SJSA1 (cell line): ENCODE measurements around the gene IQSEC1. TPM values are rescaled to one million over a fixed set of nuclear protein-coding genes. Genes with fewer than 3 reads are reported as not detected.

ENCODE experiments used
- DNase-seq, 2 experiments: peaks; one replicate each; pipeline ENCODE4 v3.0.0-alpha.2; 2015 to 2020; ENCODE audit warnings: low spot score in 2 of 2, low read depth in 1 of 2
- H3K27ac ChIP-seq: fragments of 250-450 bp; sonication (Bioruptor Pico); 2 replicates; pipeline ENCODE4 v1.5.1; 2020; ENCODE audit warnings: mild to moderate bottlenecking, moderate library complexity
- H3K27me3 ChIP-seq: fragments of 250-450 bp; sonication (Bioruptor Pico); replicated peaks from 2 replicates; pipeline ENCODE4 v1.5.1; 2020; ENCODE audit warnings: mild to moderate bottlenecking, moderate library complexity
- H3K36me3 ChIP-seq: fragments of 250-450 bp; sonication (Bioruptor Pico); 2 replicates; pipeline ENCODE4 v1.5.1; 2020; ENCODE audit warnings: mild to moderate bottlenecking
- H3K4me1 ChIP-seq: fragments of 250-450 bp; sonication (Bioruptor Pico); replicated peaks from 2 replicates; pipeline ENCODE4 v1.6.1; 2021; ENCODE audit warnings: mild to moderate bottlenecking
- H3K4me3 ChIP-seq: fragments of 250-450 bp; sonication (Bioruptor Pico); 2 replicates; pipeline ENCODE4 v1.5.1; 2020; ENCODE audit warnings: mild to moderate bottlenecking
- H3K9me3 ChIP-seq: fragments of 250-450 bp; sonication (Bioruptor Pico); replicated peaks from 2 replicates; pipeline ENCODE4 v1.5.1; 2020; ENCODE audit warnings: mild to moderate bottlenecking
- total RNA-seq: library from RNA; depleted of rRNA; stranded (reverse); fragments of >200 nt; shearing (Covaris generic); gene quantifications from 2 replicates; pipeline ENCODE4 v1.2.3, GENCODE V29; 2014

Gene IQSEC1
- total RNA-seq, 1 experiment from 2014 or later = 6.5 TPM

- Histone ChIP-seq H3K36me3 (no peaks in the 10 kb centered on the region), H3K9me3 (no peaks in the 10 kb centered on the region), H3K27me3 (no peaks in the 10 kb centered on the region), H3K4me1 (no peaks in the 10 kb centered on the region), H3K27ac (no peak overlapping the region), H3K4me3 (no peak overlapping the region)
- DNase-seq = no peak
Measured at GRCh38 chr3:13112521-13113345, 39.5 kb upstream of the IQSEC1 start.

- no peak overlapping the region for H3K4me3 ChIP-seq
- H3K27me3 ChIP-seq = no peaks in the 10 kb centered on the region
- DNase-seq = no peak
- H3K9me3 ChIP-seq = no peaks in the 10 kb centered on the region
- H3K4me1 ChIP-seq = no peaks in the 10 kb centered on the region
- no peak overlapping the region for H3K27ac ChIP-seq
- no peaks in the 10 kb centered on the region for H3K36me3 ChIP-seq
Measured at GRCh38 chr3:13111873-13112520, 38.8 kb upstream of the IQSEC1 start.

GRCh38 chr3:13111173-13111872 is 38.1 kb upstream of the IQSEC1 start:
- H3K36me3 ChIP-seq = no peaks in the 10 kb centered on the region
- H3K4me1 ChIP-seq = no peaks in the 10 kb centered on the region
- no peak overlapping the region for H3K27ac ChIP-seq
- no peaks in the 10 kb centered on the region for H3K27me3 ChIP-seq
- no peak overlapping the region for H3K4me3 ChIP-seq
- no peaks in the 10 kb centered on the region for H3K9me3 ChIP-seq
- no peak for DNase-seq

- DNase-seq = no peak
- Histone ChIP-seq H3K4me1 (no peaks in the 10 kb centered on the region), H3K27me3 (no peaks in the 10 kb centered on the region), H3K4me3 (no peak overlapping the region), H3K9me3 (no peaks in the 10 kb centered on the region), H3K27ac (no peak overlapping the region), H3K36me3 (no peaks in the 10 kb centered on the region)
Measured at GRCh38 chr3:13110678-13111116, 37.5 kb upstream of the IQSEC1 start.

- Histone ChIP-seq H3K4me1 (no peaks in the 10 kb centered on the region), H3K4me3 (no peak overlapping the region), H3K36me3 (no peaks in the 10 kb centered on the region), H3K9me3 (no peaks in the 10 kb centered on the region), H3K27ac (no peak overlapping the region), H3K27me3 (no peaks in the 10 kb centered on the region)
- no peak for DNase-seq
Measured at GRCh38 chr3:13109516-13109915, 36.3 kb upstream of the IQSEC1 start.

GRCh38 chr3:13108861-13109260 is 35.6 kb upstream of the IQSEC1 start:
- Histone ChIP-seq H3K27ac (no peak overlapping the region), H3K4me1 (no peaks in the 10 kb centered on the region), H3K27me3 (no peaks in the 10 kb centered on the region), H3K36me3 (no peaks in the 10 kb centered on the region), H3K9me3 (no peaks in the 10 kb centered on the region), H3K4me3 (no peak overlapping the region)
- DNase-seq = no peak

- H3K36me3 ChIP-seq = no peaks in the 10 kb centered on the region
- DNase-seq = no peak
- no peak overlapping the region for H3K4me3 ChIP-seq
- H3K4me1 ChIP-seq = no peaks in the 10 kb centered on the region
- H3K27ac ChIP-seq = no peak overlapping the region
- no peaks in the 10 kb centered on the region for H3K9me3 ChIP-seq
- no peaks in the 10 kb centered on the region for H3K27me3 ChIP-seq
Measured at GRCh38 chr3:13107661-13108060, 34.4 kb upstream of the IQSEC1 start.

- no peak for DNase-seq
- Histone ChIP-seq H3K4me3 (no peak overlapping the region), H3K36me3 (no peaks in the 10 kb centered on the region), H3K9me3 (no peaks in the 10 kb centered on the region), H3K27ac (no peak overlapping the region), H3K4me1 (no peaks in the 10 kb centered on the region), H3K27me3 (no peaks in the 10 kb centered on the region)
Measured at GRCh38 chr3:13106308-13107001, 33.2 kb upstream of the IQSEC1 start.

GRCh38 chr3:13105896-13106250 is 32.6 kb upstream of the IQSEC1 start:
- no peak overlapping the region for H3K27ac ChIP-seq
- H3K9me3 ChIP-seq = no peaks in the 10 kb centered on the region
- no peak overlapping the region for H3K4me3 ChIP-seq
- H3K27me3 ChIP-seq = no peaks in the 10 kb centered on the region
- no peak for DNase-seq
- H3K4me1 ChIP-seq = no peaks in the 10 kb centered on the region
- H3K36me3 ChIP-seq = no peaks in the 10 kb centered on the region

GRCh38 chr3:13105181-13105895 is 32.1 kb upstream of the IQSEC1 start:
- DNase-seq = no peak

GRCh38 chr3:13104511-13104910 is 31.3 kb upstream of the IQSEC1 start:
- H3K4me1 ChIP-seq = no peaks in the 10 kb centered on the region
- no peaks in the 10 kb centered on the region for H3K9me3 ChIP-seq
- H3K4me3 ChIP-seq = no peak overlapping the region
- no peak for DNase-seq
- no peak overlapping the region for H3K27ac ChIP-seq
- H3K36me3 ChIP-seq = no peaks in the 10 kb centered on the region
- no peaks in the 10 kb centered on the region for H3K27me3 ChIP-seq

More at GRCh38 chr3:13105181-13105895, 32.1 kb upstream of the IQSEC1 start:
- Histone ChIP-seq H3K27ac (no peak overlapping the region), H3K27me3 (no peaks in the 10 kb centered on the region), H3K9me3 (no peaks in the 10 kb centered on the region), H3K36me3 (no peaks in the 10 kb centered on the region), H3K4me1 (no peaks in the 10 kb centered on the region), H3K4me3 (no peak overlapping the region)

- no peak for DNase-seq
- H3K27me3 ChIP-seq = no peaks in the 10 kb centered on the region
- no peaks in the 10 kb centered on the region for H3K9me3 ChIP-seq
- H3K36me3 ChIP-seq = no peaks in the 10 kb centered on the region
- H3K4me3 ChIP-seq = no peak overlapping the region
- H3K4me1 ChIP-seq = no peaks in the 10 kb centered on the region
- H3K27ac ChIP-seq = no peak overlapping the region
Measured at GRCh38 chr3:13103416-13104058, 30.3 kb upstream of the IQSEC1 start.
